HG03378 (cell line): ENCODE results near the gene PRKCE.

Source experiments
- ATAC-seq: cut with Tn5 transposase; IDR thresholded peaks from one replicate; pipeline ENCODE4 v1.9.1; 2021; ENCODE audit warnings: mild to moderate bottlenecking, moderate library complexity; ENCODE audit not compliant: unreplicated experiment

PRKCE gene

DNA sequence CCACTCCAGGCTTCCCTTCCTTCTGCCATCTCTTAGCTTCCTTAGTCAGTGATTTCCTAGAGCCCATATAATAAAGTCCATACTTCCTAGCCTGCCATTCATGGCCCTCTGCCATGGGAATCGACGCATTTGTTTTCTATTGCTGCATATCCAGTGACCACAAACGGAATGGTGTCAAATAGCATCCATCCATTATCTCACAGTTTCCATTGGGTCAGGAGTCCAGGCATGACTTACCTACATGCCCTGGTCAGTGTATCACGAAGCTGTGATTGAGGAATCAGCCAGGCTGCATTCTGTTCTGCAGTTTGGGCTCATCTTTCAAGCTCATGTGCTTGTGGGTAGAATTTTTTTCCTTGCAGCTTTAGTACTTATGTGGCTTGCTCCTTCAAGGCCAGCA, 436.0 kb downstream of the PRKCE start:
- ATAC-seq, result no peak

DNA sequence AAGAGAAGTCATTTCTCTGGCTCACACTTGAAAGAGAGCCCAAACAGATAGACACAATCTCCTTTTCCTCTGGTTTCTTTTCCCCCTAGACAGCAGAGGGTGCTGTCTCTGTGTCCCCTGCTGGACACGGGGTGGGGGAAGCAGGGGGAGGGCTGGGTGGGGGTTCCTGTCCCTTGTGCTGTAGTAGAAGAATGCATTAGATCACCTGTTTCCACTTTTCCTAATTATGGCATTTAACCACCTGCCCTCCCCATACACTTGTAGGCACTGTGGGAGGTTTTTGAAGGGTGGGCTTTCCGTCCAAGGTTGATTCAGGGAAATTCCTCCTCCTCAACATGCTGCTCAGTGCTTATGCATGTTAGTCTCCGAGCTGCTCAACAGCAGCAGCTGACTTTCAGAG, 439.5 kb downstream of the PRKCE start:
- no peak for ATAC-seq

DNA sequence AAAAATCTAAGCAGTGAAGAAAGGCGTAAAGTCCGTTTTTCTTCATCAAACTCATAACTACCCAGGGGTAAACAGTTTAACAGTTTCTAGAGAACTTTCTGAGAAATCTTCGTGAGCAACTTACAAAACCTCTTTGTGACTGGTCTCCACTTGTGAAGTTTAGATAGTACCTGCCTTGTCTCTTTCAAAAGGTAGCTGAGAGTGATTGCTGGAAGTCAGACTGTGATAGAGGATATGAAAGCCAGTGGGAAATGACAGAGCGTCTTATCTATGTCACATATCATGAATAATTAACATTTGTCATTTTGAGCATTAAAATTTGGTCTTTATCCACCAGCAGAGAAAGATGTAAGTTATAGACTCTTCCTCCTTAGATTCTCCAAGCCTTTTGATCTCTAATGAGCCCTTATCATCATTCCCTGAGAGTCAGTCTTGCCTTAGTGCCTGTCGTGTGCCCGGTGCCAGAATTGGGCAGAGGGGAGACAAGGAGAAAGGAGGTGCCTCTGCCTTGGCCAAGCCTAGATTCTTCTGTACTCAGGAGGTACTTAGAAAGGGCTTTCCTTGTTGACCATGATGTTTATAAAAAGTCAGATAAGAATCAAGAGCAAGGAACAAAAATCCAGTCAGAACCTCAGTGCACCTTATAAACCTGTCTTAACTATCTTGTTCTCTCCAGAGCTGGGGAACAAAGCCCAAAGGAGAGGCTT, 440.6 kb downstream of the PRKCE start:
- ATAC-seq, result no peak

DNA sequence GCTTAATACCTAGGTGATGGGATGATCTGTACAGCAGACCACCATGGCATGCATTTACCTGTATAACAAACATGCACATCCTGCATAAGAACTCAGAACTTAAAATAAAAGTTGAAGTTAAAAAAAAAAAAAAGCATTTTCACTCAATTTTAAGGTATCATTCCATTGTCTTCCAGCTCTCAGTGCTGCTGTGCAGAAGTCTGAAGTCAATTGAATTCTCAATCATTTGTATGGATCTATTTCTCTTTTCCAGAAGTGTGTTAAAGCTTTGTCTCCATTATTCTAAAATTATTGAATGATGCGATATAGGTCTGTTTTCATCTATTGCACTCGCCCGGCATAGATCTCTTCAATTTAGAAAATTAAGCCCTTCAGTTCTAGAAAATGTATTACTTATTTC, 443.2 kb downstream of the PRKCE start:
- ATAC-seq, result no peak

DNA sequence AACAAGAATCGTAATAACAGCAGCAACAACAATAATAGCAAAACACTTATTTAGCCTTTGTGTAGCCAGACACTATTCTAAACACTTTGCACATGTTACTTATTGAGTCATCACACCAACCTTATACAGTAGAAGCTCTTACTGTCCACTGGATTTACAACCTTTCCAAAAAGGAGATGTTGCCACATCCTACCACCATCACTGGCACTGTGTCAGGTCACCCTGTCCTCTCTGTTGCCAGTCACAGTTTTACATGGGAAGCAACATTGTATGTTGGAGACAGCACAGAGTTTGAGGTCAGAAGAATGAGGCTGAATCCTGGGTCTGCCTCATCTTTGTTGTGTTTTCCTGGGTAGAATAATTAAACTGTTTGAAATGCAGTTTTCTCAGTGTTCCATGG, 444.4 kb downstream of the PRKCE start:
- no peak for ATAC-seq

DNA sequence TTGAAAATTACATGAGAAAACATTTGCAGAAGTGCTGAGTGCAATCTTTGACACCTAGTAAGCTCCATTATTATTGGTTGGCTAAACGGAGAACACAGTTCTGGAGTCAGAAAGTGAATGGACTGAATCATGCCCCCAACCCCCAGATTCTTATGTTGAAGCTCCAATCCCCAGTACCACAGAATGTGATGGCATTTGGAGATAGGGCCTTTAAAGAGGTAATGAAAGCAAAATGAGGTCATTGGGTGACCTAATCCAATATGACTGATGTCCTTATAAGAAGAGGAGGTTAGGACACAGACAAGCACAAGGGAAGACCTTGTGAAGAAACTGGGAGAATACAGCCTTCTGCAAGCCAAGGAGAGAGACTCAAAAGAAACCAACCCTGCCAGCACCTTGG, 444.8 kb downstream of the PRKCE start:
- no peak for ATAC-seq

DNA sequence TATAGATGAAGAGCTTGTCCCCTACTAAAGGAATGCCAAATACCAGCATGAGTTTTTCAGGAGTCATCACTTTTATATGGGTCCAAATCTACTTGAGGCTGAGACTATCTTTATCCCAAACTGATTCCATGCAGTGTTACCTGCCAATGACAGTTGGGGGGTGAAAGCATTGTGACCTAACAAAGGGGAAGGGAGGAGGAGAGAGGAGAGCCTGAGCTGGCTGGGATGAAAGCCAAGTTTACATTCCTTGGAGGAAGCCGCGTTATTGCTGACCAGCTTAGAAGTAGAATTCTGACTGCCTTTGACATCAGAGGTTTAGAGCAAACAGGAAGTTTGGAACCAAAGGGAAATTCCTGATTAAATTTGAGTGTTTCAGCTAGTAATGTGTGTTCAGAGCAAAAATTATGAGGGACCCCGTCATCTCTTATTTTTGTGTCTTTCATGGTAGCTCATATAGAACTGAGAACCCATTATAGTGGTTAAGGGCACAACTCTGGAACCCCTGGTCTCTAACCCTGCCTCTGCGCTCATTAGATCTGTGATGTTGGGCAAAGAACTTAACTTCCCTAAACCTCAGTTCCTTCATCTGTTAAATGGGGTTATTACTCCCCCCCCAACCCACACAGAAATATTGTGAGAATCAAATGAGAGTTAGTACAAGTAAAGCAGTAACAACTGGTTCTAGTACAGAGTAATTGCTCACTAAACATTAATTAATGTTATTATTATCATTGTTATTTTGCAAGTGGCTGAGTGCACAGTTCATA, 446.4 kb downstream of the PRKCE start:
- no peak for ATAC-seq

DNA sequence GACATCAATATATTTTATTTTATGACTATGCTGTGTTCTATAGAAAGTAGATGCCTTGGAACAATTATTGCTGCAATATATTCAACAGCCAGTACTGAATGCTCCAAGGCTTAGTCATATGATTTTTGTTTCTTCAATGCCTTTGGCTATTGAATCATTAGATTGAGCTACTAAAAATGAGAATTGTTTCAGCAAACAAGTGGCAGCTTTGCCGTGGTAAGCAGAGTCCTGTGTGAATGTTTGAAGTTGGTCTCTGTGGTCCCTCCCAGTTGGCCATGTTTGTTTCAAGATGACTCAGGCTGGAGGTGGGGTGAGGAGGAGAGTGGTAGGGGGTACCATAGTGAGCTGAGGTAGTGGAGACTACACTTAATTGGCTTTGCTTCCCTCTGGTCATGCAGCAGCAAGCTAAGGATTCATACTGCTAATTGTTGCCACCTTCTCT, 447.2 kb downstream of the PRKCE start:
- ATAC-seq, result no peak

DNA sequence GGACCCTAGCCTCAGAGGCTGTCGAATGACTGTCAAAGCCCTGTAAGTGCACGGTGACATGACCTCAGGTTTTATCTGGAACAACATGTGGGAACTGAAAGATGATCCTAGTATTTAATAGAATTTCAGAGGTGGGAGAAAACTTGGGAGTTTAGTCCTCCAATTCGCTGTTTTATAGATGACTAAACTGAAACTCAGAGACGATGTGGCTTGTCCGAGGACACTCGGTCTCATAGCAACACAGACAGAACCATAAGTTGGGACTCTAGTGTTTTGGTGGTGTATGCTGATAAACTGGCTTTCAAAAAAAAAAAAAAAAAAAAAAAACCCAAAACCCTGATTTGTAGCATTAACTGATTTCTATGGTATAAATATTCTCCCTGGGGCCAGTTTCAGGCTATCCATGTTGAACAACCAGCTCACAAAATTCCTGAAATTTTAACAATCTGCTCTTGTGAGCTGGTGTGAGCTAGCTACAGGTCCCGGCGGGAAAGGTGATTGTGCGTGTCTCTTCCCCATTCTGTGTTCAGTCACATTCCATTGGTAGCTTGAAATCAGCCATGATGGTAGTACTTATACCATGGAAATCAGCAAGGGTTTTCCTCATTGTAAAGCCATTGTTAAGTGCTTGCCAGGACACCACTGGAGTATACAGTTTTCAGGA, 450.2 kb downstream of the PRKCE start:
- no peak for ATAC-seq

DNA sequence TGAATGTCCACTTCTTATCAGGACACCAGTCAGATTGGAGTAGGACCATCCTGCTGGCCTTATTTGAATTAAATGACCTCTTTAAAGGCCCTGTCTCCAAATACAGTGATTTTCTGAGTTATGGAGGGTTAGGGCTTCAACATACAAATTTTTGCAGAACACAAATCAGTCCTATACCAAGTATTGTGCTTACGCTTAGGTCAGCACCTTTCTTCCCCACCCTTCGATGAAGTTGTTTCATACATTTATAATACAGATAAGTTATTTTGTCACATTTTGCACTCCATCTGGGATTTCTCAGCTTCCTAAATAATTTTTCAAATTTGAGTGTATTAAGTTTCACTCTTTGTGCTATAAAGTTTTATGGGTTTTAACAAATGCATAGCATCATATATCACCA, 455.2 kb downstream of the PRKCE start:
- no peak for ATAC-seq

DNA sequence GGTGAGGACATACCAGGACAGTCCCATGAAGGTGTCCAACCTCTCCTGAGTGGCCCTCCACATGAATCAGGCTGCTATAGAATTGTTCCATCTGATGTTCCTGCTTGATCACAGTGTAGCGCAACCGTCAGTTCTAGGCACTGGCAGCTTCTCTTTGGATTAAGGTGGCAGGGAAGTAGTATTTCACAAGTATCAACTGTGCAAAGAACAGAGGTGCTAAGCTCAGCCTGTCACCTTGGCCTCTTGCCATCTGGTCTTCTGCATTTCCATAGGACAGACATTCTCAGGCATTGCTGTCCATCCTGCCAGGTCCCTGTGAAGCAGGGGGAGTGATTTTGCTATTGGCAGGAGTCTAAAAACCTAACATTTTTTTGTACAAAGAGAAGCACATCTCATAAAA, 463.5 kb downstream of the PRKCE start:
- ATAC-seq, result no peak

DNA sequence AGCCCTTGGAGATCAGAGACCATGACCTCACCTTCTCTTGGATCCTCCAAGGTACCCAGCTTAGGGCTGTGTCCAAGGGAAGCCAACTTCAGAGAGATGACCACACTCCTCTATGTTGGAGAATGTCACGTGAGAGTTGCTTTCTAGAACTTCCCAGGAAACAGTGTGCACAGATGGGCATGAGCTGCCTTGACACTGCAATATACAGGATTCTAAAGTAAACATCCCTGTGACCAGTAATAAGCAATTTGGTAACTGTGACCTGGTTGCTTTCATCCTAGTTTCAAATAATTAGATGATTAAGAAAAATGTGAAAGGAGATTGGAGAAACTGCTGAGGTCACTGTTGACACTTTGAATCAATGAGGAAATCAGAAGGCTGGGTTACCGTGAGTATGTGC, 464.7 kb downstream of the PRKCE start:
- no peak for ATAC-seq

DNA sequence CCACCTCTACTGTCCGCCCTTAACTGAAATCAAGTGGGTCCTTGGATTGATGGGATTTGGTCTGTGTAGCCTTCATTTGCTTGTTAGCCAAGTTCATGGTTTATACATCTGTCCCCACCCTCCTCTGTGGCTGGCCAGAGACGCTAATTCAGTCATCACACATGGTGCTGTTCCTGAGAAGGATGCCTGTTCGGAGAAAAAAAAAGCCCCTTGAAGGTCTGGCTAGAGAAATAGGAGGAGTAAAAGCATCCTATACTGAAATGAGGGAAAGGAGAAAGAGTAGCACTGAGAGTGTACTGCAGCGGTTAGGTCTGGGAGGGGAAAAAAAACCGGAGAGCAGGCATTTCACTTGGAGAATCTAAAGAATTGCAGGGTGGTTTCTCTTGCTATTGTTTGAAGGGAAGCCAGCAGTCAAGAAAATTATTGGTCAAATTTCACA, 465.1 kb downstream of the PRKCE start:
- no peak for ATAC-seq

DNA sequence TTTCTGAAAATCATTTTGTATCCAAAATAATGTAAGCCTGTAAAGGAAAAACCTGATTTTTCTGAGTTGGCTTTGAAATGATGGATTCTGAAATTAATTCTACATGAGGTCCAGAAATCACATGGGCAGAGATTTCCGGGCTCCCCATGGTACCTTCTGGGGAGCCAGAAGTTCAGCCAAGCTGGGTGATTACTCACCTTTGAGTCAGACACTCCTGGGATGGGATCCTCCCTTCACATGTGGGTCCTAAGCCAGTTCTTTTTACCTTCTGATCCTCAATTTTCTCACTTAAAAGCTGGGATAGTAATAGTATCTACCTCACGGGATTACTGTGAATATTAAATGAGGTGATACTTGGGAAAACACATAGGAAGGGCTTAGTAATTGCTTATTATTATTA, 465.9 kb downstream of the PRKCE start:
- no peak for ATAC-seq

DNA sequence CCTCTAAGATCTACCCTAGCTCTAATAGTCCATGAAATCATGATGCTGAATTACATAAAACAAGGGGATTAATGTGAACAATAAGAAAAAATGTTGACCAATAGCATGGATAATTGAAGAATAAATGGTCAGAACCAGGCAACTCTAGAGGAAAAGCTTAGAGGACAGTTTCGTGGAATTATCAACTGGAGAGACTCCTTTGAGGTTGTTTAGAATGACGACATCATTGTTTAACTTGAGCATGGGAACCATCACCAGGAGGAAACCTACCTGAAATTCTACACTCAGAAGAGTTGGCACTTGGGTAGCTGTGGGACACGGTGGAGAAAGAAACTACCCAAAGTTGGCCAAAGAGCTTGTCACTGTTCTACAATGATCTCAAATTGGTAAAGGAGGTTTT, 466.5 kb downstream of the PRKCE start:
- ATAC-seq, result no peak

DNA sequence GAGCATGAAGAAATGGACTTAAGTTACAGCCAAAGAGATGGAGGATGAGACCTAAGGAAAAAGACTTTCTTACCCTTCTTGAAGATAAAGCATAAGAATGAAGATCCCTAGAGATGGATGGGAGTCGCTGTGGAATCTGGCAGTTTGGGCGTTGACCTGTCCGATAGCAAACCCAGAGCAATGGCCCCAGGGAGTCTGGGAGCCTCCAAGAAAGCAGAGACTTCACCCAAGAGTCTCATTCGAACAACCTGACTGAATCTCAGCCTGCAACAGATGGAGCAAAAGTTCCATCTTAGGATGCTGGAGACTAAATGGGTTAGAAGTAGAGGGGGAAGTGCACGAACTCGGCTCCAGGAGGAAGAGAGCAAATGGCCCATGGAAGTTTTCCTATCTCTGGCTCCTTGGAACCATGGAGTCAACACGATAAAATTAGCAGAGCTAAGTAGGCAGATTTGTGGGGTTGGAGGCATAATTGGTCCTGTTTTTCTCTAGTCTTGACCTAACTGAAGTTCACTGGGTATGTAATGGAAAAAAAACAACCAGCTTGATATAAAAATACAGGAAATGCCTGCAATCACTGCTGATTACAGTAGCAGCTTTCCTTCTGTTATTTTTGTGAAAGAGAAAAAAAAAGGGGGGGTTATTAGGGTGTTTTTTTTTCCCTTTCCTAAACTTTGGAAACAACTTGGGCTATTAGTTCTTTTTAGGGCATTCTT, 467.3 kb downstream of the PRKCE start:
- no peak for ATAC-seq

DNA sequence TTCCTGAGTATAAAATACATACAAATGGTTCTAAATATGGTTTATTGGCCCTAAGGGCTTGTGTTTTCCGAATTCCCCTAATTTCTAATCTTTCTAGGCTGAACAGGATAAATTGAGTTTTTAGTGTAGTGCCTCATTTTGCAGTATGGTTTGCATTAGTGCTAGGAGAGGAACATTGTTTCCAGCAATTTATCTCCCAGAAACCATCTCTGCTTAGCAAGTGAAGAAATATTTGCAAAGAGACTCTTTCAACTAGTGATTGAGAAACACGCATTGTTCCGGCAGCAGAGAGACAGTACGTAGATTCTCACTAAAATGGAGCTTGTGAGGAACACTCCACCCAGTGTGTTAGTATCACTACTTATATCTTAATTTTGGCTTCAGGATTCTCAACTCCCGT, 468.0 kb downstream of the PRKCE start:
- ATAC-seq, result no peak

DNA sequence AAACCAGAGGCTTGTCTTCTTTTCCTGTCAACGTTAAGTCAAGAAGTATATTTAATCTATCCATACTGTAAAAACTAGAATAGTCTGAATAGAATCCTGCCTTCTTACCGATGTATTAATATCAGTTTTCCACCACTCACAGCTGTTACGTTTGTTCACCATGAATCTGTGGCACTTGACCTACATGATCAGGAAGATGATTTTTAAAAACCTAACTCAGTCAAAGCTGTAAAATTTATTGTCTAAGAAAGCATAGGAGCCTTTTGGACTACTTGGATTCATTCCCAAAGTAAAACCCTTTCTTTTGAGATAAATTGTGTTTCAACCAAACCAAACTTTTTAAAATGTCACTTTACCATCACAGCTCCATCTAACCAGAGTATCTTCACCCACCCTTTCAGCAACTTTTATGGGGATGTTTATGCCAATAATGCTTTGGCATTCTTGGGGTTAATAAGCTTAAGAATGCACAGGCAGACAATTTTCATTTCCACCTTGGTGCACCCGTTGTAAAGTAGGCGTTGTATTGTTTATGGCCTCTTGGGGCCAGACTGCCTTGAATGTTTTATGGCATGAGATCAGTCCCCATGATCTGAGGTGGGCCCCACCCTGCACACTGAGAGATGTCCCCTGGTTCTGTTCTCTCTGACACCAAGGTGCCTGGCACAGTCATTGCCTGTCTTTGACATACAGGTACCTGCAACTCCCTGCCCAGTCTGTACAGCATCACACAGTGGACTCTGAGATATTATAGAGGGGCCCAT, 469.5 kb downstream of the PRKCE start:
- no peak for ATAC-seq

DNA sequence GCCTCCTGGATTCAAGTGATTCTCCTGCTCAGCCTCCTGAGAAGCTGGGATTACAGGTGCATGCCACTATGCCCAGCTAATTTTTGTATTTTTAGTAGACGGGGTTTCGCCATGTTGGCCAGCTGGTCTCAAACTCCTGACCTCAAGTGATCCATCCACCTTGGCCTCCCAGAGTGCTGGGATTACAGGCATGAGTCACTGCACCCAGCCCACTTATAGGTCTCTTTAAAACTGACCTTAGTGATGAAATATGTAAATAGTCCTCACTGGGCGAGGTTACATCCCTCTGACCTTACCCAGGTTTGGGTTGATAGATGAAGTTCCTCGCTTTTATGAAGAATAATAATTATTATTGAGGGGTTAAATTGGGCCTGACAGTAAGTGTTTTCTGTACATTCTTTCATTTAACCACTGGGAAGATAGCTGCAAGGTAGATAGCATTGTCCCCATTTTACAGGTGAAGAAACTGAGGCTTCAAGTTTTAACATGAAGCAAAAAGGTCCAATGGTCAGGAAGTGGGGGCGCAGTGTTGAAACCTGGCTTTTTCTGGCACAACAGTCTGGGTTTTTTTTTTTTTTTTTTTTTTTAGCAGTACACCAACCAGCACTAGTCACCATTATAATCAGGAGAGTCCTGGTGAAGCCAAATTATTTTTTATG, 471.0 kb downstream of the PRKCE start:
- no peak for ATAC-seq

DNA sequence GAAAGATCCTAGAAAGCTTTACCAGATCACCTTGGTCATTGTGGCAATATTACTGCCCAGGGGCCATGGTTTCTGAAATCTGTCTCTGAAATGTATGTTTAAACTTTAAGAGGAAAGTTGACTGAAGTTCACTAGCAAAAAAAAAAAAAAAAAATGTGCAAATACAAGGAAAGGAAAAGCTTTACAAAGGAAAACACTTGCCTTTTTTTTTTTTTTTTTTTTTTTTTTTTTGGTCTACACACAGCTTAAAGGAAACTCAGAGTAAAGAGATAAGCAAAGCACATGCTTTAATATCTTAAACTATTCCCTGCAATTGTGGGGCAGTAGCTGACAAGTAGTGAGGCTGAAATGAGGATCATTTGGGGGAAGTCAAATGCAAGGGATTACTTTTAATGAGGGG, 471.5 kb downstream of the PRKCE start:
- no peak for ATAC-seq
